CD4-positive, alpha-beta T cell treated with Interleukin-17A for 4 hours (primary cell): Measurements from ENCODE around the gene P2RX4.
A peak's percentile ranks its signal among the peaks of the same experiment; 100 is the strongest.
"Not testable (repeated sequence)": the region's sequence is repeated elsewhere in the genome, so short reads cannot be mapped to it uniquely, and the experiment has no call there.

Source experiments
- DNase-seq: peaks from one replicate; pipeline ENCODE4 v3.0.0-alpha.2; 2020; ENCODE audit warnings: mixed read lengths

Gene P2RX4

GRCh38 chr12:121223292-121224285 is 13.7 kb downstream of the P2RX4 start:
- DNase-seq, result peak; percentile 64

DNA sequence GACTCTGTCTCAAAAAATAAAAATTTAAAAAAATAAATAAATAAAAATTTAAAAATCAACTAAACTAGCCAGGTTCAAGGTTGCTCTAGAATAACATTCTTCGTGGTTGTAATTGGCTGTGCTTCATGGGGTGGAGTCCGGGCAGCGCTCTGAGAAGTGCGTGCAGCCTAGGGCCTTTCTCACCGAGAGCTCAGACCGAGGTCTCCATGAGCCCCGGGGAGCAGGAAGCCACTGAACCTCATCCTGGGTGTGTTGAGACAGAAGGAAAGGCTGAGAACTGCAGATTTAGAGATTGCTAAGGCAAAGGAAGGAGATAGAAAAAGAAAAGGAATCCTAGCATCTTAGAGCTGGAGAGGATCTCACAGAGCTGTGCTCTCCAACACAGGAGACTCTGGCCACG is 14.7 kb downstream of the P2RX4 start:
- DNase-seq, result peak; percentile 82

DNA sequence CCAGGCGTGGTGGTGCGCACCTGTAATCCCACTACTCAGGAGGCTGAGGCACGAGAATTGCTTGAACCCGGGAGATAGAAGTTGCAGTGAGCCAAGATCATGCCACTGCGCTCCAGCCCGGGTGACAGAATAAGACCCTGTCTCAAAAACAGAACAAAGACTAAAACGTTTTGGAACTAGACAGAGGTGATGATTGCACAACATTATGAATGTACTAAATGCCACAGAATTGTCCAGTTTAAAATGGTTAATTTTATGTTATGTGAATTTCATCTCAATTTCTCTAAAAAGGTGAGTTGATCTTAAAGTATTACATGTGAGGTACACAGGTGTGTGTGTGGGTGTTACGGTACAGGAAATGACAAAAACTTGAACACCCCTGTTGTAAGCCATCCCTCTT is 16.5 kb downstream of the P2RX4 start:
- no peak for DNase-seq

DNA sequence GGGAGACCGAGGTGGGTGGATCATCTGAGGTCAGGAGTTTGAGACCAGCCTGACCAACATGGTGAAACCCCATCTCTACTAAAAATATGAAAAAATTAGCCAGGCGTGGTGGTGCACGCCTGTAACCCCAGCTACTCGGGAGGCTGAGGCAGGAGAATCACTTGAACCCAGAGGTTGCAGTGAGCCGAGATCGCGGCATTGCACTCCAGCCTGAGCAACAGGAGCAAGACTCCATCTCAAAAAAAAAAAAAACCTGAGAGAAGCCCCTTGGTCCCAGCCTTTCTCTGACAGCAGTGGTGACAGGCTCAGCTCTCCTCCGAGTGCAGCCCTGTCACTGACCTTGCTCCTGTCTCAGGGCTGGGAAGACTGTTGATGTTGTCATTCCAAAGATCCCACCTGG is 16.9 kb downstream of the P2RX4 start:
- not testable (repeated sequence) for DNase-seq

DNA sequence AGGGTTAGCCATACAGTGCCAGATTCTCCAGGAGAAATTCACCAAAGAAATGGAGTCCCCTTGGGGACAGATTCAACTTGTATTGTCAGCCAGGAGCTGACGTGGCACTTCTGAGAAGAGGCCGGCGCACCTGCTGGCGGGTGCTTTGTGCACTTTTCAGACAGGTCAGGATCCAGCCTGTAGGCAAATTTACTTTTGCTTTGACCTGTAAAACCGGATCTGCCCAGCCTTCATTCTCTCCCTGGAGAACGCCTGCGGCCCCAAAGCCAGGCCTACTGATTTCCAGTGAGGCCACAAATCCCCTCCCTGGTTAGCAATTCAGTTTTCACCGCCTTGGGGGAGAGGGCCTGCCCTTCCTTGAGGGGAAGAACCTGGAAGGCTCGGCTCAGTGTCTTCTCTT is 17.4 kb downstream of the P2RX4 start:
- DNase-seq, result no peak

DNA sequence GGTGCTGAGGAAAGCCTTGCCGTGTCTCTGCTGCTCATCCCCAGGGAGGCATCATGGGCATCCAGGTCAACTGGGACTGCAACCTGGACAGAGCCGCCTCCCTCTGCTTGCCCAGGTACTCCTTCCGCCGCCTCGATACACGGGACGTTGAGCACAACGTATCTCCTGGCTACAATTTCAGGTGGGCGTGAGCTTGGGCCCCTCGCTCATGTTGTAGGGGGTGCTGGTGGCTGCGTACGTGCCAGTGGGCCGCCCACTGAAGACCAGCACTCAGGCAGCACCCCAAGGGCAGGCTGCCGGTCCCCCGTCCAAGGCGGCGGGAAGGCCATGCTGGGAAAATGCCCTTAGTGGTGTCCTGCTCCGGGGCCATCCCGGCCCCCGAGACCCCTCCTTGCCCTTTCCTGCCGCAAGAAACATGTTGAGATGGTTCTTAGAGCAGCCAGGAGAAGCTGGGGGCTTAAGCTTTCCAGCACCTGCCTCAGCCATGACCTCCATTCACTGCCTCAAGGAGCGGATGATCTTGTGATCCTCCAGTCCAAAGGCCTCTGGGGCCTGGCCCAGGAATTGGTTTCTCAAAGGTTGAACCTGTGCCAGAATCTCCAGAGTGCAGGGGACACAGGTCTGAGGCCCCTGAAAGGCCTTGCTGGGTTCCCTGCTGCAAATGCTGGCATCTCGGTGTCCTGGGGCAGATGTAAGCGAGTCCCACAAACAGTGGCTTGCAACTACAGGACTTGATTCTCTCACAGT is 19.2 kb downstream of the P2RX4 start:
- no peak for DNase-seq

DNA sequence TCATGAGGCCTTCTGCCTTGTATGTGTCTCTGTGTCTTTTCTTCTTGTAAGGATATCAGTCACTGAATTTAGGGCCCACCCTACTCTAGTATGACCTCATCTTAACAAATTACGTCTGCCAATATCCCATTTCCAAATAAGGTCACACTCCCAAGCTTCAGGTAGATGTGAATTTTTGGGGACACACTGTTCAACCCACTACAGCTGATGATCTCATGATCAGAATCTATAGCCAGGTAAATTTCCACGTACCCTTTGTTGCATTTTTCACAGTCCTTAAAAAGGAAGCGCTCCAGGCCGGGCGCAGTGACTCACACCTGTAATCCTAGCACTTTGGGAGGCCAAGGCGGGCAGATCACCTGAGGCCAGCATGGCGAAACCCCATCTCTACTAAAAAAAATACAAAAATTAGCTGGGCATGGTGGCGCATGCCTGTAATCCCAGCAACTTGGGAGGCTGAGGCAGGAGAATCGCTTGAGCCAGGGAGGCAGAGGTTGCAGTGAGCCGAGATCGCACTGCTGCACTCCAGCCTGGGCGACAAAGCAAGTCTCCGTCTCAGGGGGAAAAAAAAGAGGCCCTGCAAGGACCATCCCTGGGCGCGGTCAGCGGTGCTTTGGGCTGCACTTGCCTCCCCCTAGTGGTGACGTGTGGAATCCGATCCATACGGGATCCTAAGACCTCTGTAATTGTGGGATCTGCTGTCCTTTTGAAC is 20.1 kb downstream of the P2RX4 start:
- peak; percentile 79 for DNase-seq

GRCh38 chr12:121230538-121230907 is 20.6 kb downstream of the P2RX4 start:
- no peak for DNase-seq

DNA sequence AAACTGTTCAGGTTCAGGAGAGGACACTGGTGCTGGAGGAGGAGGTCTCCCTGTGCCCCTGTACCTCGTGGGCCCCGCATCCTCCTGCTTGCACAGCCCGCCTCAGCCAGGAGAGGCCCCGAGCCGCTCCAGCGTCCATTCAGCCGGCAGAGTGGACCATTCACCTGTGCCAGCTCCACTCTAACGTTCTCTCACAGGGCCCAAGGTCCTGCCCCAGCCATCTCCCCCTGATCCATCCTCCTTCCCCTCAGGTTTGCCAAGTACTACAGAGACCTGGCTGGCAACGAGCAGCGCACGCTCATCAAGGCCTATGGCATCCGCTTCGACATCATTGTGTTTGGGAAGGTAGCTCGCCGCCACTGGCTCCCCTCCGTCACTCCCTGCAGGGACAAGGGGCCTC is 22.2 kb downstream of the P2RX4 start:
- DNase-seq, result no peak

DNA sequence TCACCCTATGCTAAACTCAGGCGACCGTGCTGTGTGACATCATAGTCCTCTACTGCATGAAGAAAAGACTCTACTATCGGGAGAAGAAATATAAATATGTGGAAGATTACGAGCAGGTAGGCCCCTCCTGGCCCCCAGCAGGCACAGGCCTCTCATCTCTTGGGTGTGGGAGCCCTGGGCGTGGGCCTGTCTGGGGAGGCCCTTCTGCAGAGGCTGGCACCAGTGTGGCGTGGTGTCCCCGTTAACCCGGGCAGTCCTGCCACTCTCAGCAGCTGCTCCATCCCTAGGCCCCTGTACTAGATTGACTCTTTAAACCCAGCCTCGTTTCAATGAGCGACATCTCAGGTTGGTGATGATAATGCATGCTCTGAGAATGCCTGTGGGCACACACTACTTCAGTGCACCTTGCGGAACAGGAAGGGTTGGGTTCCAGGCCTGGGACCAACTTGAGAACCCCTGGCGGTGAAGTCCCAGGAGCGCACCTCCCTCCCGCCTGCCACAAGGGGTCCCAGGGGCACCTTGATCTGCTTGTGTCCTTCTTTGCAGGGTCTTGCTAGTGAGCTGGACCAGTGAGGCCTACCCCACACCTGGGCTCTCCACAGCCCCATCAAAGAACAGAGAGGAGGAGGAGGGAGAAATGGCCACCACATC is 23.2 kb downstream of the P2RX4 start:
- no peak for DNase-seq

DNA sequence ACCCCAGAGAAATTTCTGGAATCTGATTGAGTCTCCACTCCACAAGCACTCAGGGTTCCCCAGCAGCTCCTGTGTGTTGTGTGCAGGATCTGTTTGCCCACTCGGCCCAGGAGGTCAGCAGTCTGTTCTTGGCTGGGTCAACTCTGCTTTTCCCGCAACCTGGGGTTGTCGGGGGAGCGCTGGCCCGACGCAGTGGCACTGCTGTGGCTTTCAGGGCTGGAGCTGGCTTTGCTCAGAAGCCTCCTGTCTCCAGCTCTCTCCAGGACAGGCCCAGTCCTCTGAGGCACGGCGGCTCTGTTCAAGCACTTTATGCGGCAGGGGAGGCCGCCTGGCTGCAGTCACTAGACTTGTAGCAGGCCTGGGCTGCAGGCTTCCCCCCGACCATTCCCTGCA is 23.7 kb downstream of the P2RX4 start:
- no peak for DNase-seq

DNA sequence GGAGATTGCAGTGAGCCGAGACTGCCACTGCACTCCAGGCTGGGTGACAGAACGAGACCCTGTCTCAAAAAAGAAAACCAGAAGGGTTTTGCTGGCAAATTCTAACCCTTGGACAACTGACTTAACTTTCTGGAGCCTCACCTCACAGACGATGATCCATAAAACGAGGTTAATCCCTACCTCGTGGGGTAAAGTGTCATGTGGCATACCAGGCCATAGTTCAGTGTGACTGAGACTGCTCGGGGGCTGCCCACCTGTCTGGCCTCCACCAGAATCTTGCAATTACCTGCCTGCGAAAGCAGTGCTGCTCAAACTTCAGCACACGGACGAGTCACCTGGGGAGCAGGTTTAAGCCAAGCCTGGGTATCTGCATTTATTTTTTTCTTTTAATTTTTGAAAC is 26.8 kb downstream of the P2RX4 start:
- DNase-seq, result no peak

DNA sequence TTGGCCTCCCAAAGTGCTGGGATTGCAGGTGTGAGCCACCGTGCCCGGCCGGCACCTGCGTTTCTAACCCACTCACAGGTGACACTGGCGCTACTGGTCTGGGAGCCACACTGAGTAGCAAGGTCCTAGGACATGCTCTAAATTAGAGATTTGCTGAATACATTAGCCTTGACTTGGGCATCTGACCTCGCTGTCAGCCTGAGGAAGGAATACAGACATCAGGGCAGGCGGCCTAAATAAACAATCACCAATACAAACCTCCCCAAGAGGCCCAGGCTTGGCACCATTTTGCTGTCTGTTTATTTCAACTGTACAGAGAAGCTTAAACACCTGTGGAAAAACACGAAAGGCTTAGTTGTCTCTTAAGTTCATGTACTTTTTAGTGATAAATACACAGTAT is 27.5 kb downstream of the P2RX4 start:
- DNase-seq, result no peak

DNA sequence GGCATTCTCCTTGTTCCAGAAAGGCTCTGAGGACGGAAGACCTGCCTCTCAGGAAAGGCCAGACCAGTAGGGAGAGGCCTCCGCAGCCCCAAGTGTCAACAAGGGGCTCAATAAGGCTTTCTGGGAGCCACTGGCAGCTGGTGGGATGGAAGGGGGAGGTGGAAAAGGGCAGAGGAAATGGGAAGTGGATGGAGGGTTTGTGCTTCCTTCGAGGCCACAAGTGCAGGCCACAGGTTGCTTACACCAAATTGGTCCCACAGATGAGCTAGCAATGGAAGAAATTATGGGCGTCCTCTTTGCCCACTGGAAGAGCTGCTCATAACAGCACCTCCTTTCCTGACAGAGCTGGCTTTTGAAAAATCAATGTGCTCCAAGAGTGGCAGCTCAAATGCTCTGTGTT is 28.2 kb downstream of the P2RX4 start:
- no peak for DNase-seq

DNA sequence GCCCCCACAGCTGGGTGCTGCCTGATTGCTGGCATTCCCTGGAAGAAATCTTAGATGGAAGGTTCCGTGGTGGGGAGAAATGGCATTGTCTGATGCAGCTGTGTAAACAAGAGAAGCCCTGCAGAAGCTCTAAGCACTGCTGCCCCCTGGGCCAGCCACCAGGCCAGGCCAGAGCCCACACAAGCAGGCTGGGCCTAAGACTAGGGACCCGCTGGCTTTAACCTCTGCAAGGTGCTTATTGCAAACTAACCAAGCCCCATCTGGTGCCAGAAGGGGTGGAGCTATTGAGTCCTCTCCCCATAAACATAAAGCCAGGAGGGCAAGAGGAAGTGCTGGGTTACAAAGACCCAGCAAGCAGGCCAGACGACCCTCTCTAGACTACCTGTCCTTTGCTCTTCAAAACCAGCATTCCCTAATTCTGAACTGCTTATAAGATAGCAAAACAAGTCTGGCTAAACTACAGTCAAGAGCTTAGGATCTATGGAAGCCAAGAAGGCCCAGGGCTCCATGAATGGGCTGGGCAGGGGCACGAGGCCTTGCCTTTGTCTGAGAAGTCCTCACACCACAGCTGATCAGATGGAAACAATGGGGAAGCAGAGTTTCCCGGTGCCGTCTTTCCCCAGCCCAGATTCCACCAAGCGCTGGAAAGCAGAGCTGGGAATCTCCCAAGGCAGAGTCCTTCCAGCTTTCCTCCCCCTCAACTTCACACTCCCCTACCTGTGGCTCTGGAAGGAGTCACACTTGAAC is 28.8 kb downstream of the P2RX4 start:
- DNase-seq, result peak; percentile 17

- DNase-seq, result no peak
Measured at GRCh38 chr12:121239351-121240061, 29.6 kb downstream of the P2RX4 start.

GRCh38 chr12:121240062-121240420 is 30.1 kb downstream of the P2RX4 start:
- DNase-seq, result peak; percentile 25

DNA sequence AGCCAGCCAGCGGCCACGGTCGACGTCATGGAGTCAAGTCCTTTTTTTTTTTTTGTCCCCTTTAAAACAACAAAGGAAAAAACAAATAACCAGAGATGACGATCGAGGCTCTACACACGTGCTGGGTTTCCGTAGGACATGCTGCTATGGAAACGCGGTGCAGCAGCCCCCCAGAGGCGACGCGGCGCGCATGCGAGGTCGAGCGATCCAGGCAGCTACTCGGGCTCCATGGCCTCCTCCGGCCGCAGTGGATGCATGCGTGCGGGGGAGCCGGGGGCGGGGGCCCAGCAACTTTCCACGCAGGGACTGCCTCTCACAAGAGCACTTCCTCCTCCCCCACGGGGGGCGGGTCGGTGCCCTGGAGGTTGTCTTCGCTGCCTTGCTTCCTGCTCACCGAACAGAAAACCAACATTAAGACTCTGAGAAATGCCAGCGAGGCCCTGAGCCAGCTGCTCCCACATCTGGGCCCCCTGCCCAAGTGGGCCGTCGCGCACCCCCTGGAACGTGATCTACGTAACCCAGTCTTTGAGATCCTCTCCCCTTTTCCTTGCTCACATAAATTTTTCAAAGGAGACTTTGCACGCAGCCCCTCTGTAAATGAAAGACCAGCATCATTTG is 30.7 kb downstream of the P2RX4 start:
- peak; percentile 95 for DNase-seq

- no peak for DNase-seq
Measured at GRCh38 chr12:121241156-121241970, 31.4 kb downstream of the P2RX4 start.

DNA sequence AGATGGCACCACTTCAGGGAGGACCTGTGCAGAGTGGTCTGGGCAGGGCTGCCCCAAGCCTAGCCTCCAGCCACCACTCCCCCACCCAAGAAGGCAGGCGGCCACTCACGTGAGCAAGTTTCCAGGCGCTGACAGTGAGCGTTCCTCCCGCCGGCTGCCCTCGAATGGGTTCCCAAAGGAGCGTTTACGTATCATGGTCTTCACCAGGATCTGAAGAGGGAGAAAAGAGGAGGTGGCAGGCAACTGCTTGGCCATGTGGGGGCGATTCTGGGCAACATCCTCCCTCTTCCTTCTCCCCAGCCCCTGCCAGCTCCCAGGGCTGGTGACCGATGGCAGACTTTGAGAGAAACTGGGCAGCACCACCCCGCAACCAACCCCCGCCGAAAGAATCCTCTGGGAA is 35.1 kb downstream of the P2RX4 start:
- DNase-seq, result no peak
